ENCODE data around the gene MYH7.

The MYH7 gene

GRCh38 chr14:23406244-23406643 lies 29.2 kb downstream of the MYH7 start:
- ChIA-PET CTCF (interaction anchor here (0.7 kb wide), 1 partner anchor 12 kb away, joined by 3 read pairs; no protein-coding TSS in a partner anchor), POLR2A (no interaction called here)
- TF ChIP-seq, protein P1, sequence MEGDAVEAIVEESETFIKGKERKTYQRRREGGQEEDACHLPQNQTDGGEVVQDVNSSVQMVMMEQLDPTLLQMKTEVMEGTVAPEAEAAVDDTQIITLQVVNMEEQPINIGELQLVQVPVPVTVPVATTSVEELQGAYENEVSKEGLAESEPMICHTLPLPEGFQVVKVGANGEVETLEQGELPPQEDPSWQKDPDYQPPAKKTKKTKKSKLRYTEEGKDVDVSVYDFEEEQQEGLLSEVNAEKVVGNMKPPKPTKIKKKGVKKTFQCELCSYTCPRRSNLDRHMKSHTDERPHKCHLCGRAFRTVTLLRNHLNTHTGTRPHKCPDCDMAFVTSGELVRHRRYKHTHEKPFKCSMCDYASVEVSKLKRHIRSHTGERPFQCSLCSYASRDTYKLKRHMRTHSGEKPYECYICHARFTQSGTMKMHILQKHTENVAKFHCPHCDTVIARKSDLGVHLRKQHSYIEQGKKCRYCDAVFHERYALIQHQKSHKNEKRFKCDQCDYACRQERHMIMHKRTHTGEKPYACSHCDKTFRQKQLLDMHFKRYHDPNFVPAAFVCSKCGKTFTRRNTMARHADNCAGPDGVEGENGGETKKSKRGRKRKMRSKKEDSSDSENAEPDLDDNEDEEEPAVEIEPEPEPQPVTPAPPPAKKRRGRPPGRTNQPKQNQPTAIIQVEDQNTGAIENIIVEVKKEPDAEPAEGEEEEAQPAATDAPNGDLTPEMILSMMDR (IDR thresholded peaks at IDR 0.05; ENCODE audit: insufficient read depth, low read length, missing control alignments): no peak
- no peak overlapping the region for H3K4me3 ChIP-seq (ENCODE audit: low read depth, low read length)
- DNase-seq (ENCODE audit: low read depth, low spot score): no peak

DNA sequence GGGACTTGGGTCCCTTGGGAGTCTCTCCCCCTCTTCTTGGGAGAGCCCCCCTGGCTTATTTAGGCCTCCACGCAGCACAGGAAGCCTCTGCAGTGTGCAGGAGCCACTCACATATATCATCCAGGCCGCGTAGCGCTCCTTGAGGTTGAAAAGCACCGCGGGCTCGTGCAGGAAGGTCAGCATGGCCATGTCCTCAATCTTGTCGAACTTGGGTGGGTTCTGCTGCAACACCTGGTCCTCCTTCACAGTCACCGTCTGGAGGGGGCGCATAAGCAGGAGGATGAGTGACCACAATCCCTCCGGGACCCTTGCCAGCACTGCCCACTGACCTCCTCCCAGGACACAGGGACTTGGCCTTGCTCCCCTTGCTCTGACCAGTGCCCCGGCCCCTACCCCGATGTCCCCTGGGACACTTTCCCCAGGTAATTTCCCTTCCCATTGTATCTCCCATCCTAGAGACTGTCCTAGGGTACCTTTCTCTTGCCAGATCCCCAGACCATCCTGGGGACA lies 29.9 kb downstream of the MYH7 start:
- POLR2A ChIA-PET: no interaction called here
- no peak for DNase-seq (ENCODE audit: low read depth, low spot score)
- TF ChIP-seq, protein P1 (IDR thresholded peaks at IDR 0.05; ENCODE audit: insufficient read depth, low read length, missing control alignments): no peak
- CTCF ChIA-PET: no interaction called here
- no peak overlapping the region for H3K4me3 ChIP-seq (ENCODE audit: low read depth, low read length)

GRCh38 chr14:23405096-23405495 lies 30.4 kb downstream of the MYH7 start:
- no peak for DNase-seq (ENCODE audit: low read depth, low spot score)
- POLR2A ChIA-PET: no interaction called here
- TF ChIP-seq, protein P1 (IDR thresholded peaks at IDR 0.05; ENCODE audit: insufficient read depth, low read length, missing control alignments): no peak
- CTCF ChIA-PET: no interaction called here
- H3K4me3 ChIP-seq (ENCODE audit: low read depth, low read length): no peak overlapping the region

GRCh38 chr14:23404331-23404900 lies 31.0 kb downstream of the MYH7 start:
- DNase-seq (ENCODE audit: low read depth, low spot score): no peak
- H3K4me3 ChIP-seq (ENCODE audit: low read depth, low read length): no peak overlapping the region
- ChIA-PET CTCF (no interaction called here), POLR2A (no interaction called here)
- TF ChIP-seq, protein P1 (IDR thresholded peaks at IDR 0.05; ENCODE audit: insufficient read depth, low read length, missing control alignments): no peak

DNA sequence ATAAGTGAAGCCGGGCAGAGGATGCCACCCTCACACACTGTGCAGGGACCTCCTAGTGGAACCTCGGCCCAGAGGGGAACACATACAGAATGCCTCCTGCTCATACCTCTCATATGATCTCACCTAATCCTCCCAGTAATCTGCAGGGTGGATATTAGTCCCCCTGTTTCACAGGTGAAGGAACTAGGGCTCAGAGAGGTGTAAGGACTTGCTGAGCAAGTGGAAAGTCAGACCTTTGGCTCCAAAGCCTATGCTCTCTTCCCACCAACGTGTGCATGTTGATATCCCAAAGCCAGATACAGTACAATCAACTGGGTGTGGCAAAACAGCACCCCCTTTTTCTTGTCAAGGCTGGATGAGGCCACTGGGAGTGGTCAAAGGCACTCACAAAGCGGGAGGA lies 31.6 kb downstream of the MYH7 start:
- TF ChIP-seq, protein P1 (IDR thresholded peaks at IDR 0.05; ENCODE audit: insufficient read depth, low read length, missing control alignments): no peak
- no peak for DNase-seq (ENCODE audit: low read depth, low spot score)
- CTCF ChIA-PET: no interaction called here
- POLR2A ChIA-PET: no interaction called here
- H3K4me3 ChIP-seq (ENCODE audit: low read depth, low read length): no peak overlapping the region

- POLR2A ChIA-PET: no interaction called here
- no peak overlapping the region for H3K4me3 ChIP-seq (ENCODE audit: low read depth, low read length)
- TF ChIP-seq, protein P1 (IDR thresholded peaks at IDR 0.05; ENCODE audit: insufficient read depth, low read length, missing control alignments): no peak
- CTCF ChIA-PET: interaction anchor here (1.5 kb wide), 1 partner anchor 23 kb away, joined by 3 read pairs; no protein-coding TSS in a partner anchor
- no peak for DNase-seq (ENCODE audit: low read depth, low spot score)
Observed at GRCh38 chr14:23403139-23403438, 32.4 kb downstream of the MYH7 start.

Data from AG04449 (cell line).